HL-60/S4 treated with phorbol 12-myristate 13-acetate at 8.2 ng/mL for 4 days and 3 days (cell line): Measurements from ENCODE around the gene MPV17.
"Not testable (repeated sequence)": the region's sequence is repeated elsewhere in the genome, so short reads cannot be mapped to it uniquely, and the experiment has no call there.

Experiments used
- in situ Hi-C: fragments of 300-500 bp; cut with MboI; formaldehyde crosslinking; loops from 2 replicates; pipeline ENCODE4 v1.15.0; 2022; ENCODE audit warnings: low sequenced_read_pairs

The MPV17 gene

GRCh38 chr2:27323596-27324285, 844 bp upstream of the MPV17 start:
- in situ Hi-C loops: no loop called here

GRCh38 chr2:27322301-27322765, 564 bp downstream of the MPV17 start:
- in situ Hi-C loops: no loop called here

- in situ Hi-C loops: no loop called here
These were observed 1.8 kb downstream of the MPV17 start for GRCh38 chr2:27320958-27321543.

GRCh38 chr2:27319839-27320238, 3.1 kb downstream of the MPV17 start:
- in situ Hi-C loops: not testable (repeated sequence)

GRCh38 chr2:27316655-27317412, 6.1 kb downstream of the MPV17 start:
- in situ Hi-C loops: no loop called here

- in situ Hi-C loops: no loop called here
These were observed 7.8 kb downstream of the MPV17 start for GRCh38 chr2:27315122-27315521.

GRCh38 chr2:27314709-27315108, 8.2 kb downstream of the MPV17 start:
- in situ Hi-C loops: no loop called here

- in situ Hi-C loops: no loop called here
These were observed 8.8 kb downstream of the MPV17 start for GRCh38 chr2:27313882-27314645.

- in situ Hi-C loops: no loop called here
These were observed 10.7 kb downstream of the MPV17 start for GRCh38 chr2:27312152-27312551.

- in situ Hi-C loops: no loop called here
These were observed 13.2 kb downstream of the MPV17 start for GRCh38 chr2:27309651-27310050.

GRCh38 chr2:27308359-27308881, 14.5 kb downstream of the MPV17 start, which contains the start of gene UCN:
TSS of gene UCN (minus strand) at chr2:27308445. CDS start at chr2:27307895, 550 bp downstream.
- in situ Hi-C loops: no loop called here

- in situ Hi-C loops: no loop called here
These were observed 15.1 kb downstream of the MPV17 start for GRCh38 chr2:27307545-27308358.

- in situ Hi-C loops: no loop called here
These were observed 15.7 kb downstream of the MPV17 start for GRCh38 chr2:27307287-27307544.

GRCh38 chr2:27306573-27307286, 16.2 kb downstream of the MPV17 start:
- in situ Hi-C loops: no loop called here

- in situ Hi-C loops: no loop called here
These were observed 16.8 kb downstream of the MPV17 start for GRCh38 chr2:27306136-27306535.

GRCh38 chr2:27305516-27305915, 17.4 kb downstream of the MPV17 start:
- in situ Hi-C loops: no loop called here

GRCh38 chr2:27304488-27305240, 18.2 kb downstream of the MPV17 start:
- in situ Hi-C loops: no loop called here

- in situ Hi-C loops: no loop called here
These were observed 19.5 kb downstream of the MPV17 start for GRCh38 chr2:27303093-27304025.
